Liver (tissue), 3 donors: ENCODE data around the gene ZNF320.

Source experiments
- ATF3 ChIP-seq: IDR thresholded peaks from 2 replicates; pipeline ENCODE4 v1.6.1; 2016; ENCODE audit warnings: antibody characterized with exemption
- CTCF ChIP-seq: fragments of 150-350 bp; IDR thresholded peaks from 2 replicates; pipeline ENCODE4 v1.5.1; 2017; ENCODE audit warnings: improper control_type of control experiment, low read depth, low read length; ENCODE audit not compliant: missing input control
- FOXA1 ChIP-seq: IDR thresholded peaks from 2 replicates; pipeline ENCODE4 v1.6.1; 2016; ENCODE audit warnings: antibody characterized with exemption
- GABPA ChIP-seq, 2 donors: IDR thresholded peaks in 1 of 2; conservative IDR thresholded peaks in 1 of 2; 2 replicates each; pipeline ENCODE4 v1.6.1; 2016; ENCODE audit warnings: antibody characterized with exemption in 2 of 2, mild to moderate bottlenecking in 1 of 2, moderate library complexity in 1 of 2
- HNF4A ChIP-seq, 2 donors: conservative IDR thresholded peaks; 2 replicates each; pipeline ENCODE4 v1.6.1; 2016; ENCODE audit warnings: antibody characterized with exemption in 2 of 2, mild to moderate bottlenecking in 2 of 2
- MAX ChIP-seq: IDR thresholded peaks from 2 replicates; pipeline ENCODE4 v1.6.1; 2016; ENCODE audit warnings: antibody characterized with exemption
- RAD21 ChIP-seq, 2 donors: IDR thresholded peaks; 2 replicates each; pipeline ENCODE4 v1.6.1; 2016; ENCODE audit warnings: antibody characterized with exemption in 2 of 2, mild to moderate bottlenecking in 2 of 2
- RXRA ChIP-seq, 2 donors: IDR thresholded peaks; 2 replicates each; pipeline ENCODE4 v1.6.1; 2017 to 2018; ENCODE audit warnings: antibody characterized with exemption in 2 of 2, mild to moderate bottlenecking in 1 of 2
- SP1 ChIP-seq: IDR thresholded peaks from 2 replicates; pipeline ENCODE4 v1.6.1; 2018; ENCODE audit warnings: antibody characterized with exemption, mild to moderate bottlenecking
- TAF1 ChIP-seq: conservative IDR thresholded peaks from 2 replicates; pipeline ENCODE4 v1.6.1; 2016; ENCODE audit warnings: antibody characterized with exemption, mild to moderate bottlenecking
- YY1 ChIP-seq: IDR thresholded peaks from 2 replicates; pipeline ENCODE4 v1.6.1; 2016; ENCODE audit warnings: antibody characterized with exemption, mild to moderate bottlenecking
- TF ChIP-seq, protein P1 (sequence below): IDR thresholded peaks from 2 replicates; pipeline ENCODE4 v1.6.1; 2016; ENCODE audit warnings: antibody characterized with exemption
- TF ChIP-seq, protein P2 (sequence below): IDR thresholded peaks from 2 replicates; pipeline ENCODE4 v1.6.1; 2016; ENCODE audit warnings: antibody characterized with exemption, mild to moderate bottlenecking
- donor health status: healthy.
- donor health status: healthy.

- TF ChIP-seq CTCF = no peak
- no peak for TF ChIP-seq YY1
- TF ChIP-seq ATF3 = no peak
- TF ChIP-seq, protein P1, sequence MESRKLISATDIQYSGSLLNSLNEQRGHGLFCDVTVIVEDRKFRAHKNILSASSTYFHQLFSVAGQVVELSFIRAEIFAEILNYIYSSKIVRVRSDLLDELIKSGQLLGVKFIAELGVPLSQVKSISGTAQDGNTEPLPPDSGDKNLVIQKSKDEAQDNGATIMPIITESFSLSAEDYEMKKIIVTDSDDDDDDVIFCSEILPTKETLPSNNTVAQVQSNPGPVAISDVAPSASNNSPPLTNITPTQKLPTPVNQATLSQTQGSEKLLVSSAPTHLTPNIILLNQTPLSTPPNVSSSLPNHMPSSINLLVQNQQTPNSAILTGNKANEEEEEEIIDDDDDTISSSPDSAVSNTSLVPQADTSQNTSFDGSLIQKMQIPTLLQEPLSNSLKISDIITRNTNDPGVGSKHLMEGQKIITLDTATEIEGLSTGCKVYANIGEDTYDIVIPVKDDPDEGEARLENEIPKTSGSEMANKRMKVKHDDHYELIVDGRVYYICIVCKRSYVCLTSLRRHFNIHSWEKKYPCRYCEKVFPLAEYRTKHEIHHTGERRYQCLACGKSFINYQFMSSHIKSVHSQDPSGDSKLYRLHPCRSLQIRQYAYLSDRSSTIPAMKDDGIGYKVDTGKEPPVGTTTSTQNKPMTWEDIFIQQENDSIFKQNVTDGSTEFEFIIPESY = no peak
- no peak for TF ChIP-seq TAF1
- TF ChIP-seq FOXA1 = no peak
- no peak for TF ChIP-seq RXRA (IDR thresholded peaks at IDR 0.05)
- TF ChIP-seq GABPA (IDR thresholded peaks at IDR 0.05 in 1 of 2, conservative IDR thresholded peaks at IDR 0.05 in 1 of 2) = no peak
- TF ChIP-seq RAD21 (IDR thresholded peaks at IDR 0.05) = no peak
- TF ChIP-seq SP1 = no peak
- TF ChIP-seq MAX = no peak
- TF ChIP-seq, protein P2, sequence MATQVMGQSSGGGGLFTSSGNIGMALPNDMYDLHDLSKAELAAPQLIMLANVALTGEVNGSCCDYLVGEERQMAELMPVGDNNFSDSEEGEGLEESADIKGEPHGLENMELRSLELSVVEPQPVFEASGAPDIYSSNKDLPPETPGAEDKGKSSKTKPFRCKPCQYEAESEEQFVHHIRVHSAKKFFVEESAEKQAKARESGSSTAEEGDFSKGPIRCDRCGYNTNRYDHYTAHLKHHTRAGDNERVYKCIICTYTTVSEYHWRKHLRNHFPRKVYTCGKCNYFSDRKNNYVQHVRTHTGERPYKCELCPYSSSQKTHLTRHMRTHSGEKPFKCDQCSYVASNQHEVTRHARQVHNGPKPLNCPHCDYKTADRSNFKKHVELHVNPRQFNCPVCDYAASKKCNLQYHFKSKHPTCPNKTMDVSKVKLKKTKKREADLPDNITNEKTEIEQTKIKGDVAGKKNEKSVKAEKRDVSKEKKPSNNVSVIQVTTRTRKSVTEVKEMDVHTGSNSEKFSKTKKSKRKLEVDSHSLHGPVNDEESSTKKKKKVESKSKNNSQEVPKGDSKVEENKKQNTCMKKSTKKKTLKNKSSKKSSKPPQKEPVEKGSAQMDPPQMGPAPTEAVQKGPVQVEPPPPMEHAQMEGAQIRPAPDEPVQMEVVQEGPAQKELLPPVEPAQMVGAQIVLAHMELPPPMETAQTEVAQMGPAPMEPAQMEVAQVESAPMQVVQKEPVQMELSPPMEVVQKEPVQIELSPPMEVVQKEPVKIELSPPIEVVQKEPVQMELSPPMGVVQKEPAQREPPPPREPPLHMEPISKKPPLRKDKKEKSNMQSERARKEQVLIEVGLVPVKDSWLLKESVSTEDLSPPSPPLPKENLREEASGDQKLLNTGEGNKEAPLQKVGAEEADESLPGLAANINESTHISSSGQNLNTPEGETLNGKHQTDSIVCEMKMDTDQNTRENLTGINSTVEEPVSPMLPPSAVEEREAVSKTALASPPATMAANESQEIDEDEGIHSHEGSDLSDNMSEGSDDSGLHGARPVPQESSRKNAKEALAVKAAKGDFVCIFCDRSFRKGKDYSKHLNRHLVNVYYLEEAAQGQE = no peak
- no peak for TF ChIP-seq HNF4A (conservative IDR thresholded peaks at IDR 0.05)
These were observed 41.3 kb upstream of the ZNF320 start for GRCh38 chr19:52938761-52939160.
